ENCODE measurements around the gene UBE2U.
"Not testable (repeated sequence)": the region's sequence is repeated elsewhere in the genome, so short reads cannot be mapped to it uniquely, and the experiment has no call there.

The UBE2U gene

GRCh38 chr1:64194168-64195080 lies 9.0 kb upstream of the UBE2U start:
- no peak for DNase-seq

GRCh38 chr1:64195081-64195395 lies 8.4 kb upstream of the UBE2U start:
- no peak for DNase-seq

- DNase-seq: no peak
These were observed 7.2 kb upstream of the UBE2U start for GRCh38 chr1:64196074-64196870.

GRCh38 chr1:64197076-64197475 lies 6.3 kb upstream of the UBE2U start:
- DNase-seq: no peak

- DNase-seq: no peak
These were observed 4.3 kb upstream of the UBE2U start for GRCh38 chr1:64199154-64199553.

- no peak for DNase-seq
These were observed 3.4 kb upstream of the UBE2U start for GRCh38 chr1:64200064-64200463.

GRCh38 chr1:64209221-64209620 lies 5.8 kb downstream of the UBE2U start:
- DNase-seq: no peak

- no peak for DNase-seq
These were observed 8.6 kb downstream of the UBE2U start for GRCh38 chr1:64212031-64212430.

GRCh38 chr1:64215576-64215975 lies 12.2 kb downstream of the UBE2U start:
- peak; percentile 1 for DNase-seq

- no peak for DNase-seq
These were observed 16.8 kb downstream of the UBE2U start for GRCh38 chr1:64220241-64220640.

- no peak for DNase-seq
These were observed 20.1 kb downstream of the UBE2U start for GRCh38 chr1:64223329-64224151.

GRCh38 chr1:64224236-64224635 lies 20.8 kb downstream of the UBE2U start:
- not testable (repeated sequence) for DNase-seq

- DNase-seq: no peak
These were observed 24.9 kb downstream of the UBE2U start for GRCh38 chr1:64228167-64228957.

- DNase-seq: no peak
These were observed 25.9 kb downstream of the UBE2U start for GRCh38 chr1:64229307-64229706.

GRCh38 chr1:64231153-64231552 lies 27.7 kb downstream of the UBE2U start:
- DNase-seq: no peak

GRCh38 chr1:64231654-64232053 lies 28.2 kb downstream of the UBE2U start:
- DNase-seq: no peak

GRCh38 chr1:64234714-64235113 lies 31.3 kb downstream of the UBE2U start:
- DNase-seq: no peak

GRCh38 chr1:64235181-64235580 lies 31.8 kb downstream of the UBE2U start:
- DNase-seq: no peak

- DNase-seq: no peak
These were observed 32.5 kb downstream of the UBE2U start for GRCh38 chr1:64235910-64236309.

GRCh38 chr1:64236541-64236954 lies 33.1 kb downstream of the UBE2U start:
- no peak for DNase-seq

- DNase-seq: not testable (repeated sequence)
These were observed 36.1 kb downstream of the UBE2U start for GRCh38 chr1:64239519-64239918.

- no peak for DNase-seq
These were observed 36.8 kb downstream of the UBE2U start for GRCh38 chr1:64240206-64240605.

Measured in DMS79 (cell line).